HG03135 (cell line): ENCODE measurements around the gene NOL3.

ENCODE experiments used
- ATAC-seq: cut with Tn5 transposase; IDR thresholded peaks from one replicate; pipeline ENCODE4 v1.9.1; 2021; ENCODE audit warnings: mild to moderate bottlenecking, moderate library complexity; ENCODE audit not compliant: unreplicated experiment

NOL3 gene

DNA sequence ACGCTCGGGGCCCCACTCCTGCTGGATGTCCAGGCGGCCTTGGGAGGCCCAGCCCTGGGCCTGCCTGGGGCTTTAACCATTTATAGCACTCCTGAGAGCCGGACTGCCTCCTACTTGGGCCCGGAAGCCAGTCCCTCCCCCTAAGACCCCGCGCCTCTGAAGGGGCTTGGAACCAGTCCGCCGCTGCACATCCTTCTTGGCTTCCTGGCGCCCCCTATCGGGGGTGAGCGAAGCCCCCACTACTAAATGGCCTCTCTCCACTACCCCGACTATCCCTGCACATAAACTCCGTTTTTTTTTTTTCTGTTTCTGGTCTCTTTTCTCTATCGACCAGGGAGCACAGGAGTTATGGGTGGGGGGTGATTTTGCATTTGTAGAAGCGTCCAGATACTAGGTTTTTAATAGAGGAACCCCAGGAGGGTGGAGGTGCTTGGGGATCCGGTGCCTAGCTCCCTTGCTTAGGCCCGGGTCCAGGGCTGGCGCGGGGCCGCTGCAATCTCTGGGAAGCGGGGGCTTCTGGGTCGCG is 633 bp upstream of the NOL3 start:
- no peak for ATAC-seq

DNA sequence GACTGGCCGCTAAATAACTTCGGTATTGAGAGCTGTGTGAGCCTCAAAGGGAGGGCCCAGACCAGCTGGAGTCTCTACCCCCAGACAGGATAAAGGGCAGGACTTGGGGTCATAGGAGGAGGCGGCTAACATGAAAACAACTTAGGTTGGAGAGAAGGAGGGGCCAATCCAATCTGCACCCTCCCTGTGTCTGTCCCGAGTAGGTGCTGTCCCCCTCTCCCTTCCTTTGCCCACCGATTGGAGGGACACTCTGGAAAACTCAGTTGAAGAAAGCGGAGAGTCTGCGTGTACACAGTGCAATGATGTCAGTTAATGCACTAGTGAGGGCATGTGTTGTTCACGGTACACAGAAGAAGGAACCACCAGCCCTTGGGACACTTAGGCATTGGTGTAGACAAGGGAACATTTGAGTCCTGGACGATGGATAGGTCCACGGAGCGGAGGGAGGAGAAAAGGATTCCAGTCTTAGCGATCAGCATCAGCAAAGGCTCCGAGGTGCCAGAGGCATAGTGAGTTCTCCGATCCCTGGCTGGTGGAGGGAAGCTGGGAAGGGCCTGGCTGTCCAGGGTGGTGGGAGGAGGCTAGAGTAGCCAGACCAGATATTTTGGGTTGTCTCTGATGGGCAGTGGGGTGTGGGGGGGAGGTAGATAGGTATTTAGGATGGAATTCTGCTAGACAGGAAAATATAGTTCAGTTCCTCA is 761 bp downstream of the NOL3 start:
- ATAC-seq = peak; percentile 20

GRCh38 chr16:67173323-67173722 is 3.0 kb downstream of the NOL3 start:
- ATAC-seq = no peak

- ATAC-seq = no peak
Measured at GRCh38 chr16:67173808-67174705, 3.7 kb downstream of the NOL3 start.

DNA sequence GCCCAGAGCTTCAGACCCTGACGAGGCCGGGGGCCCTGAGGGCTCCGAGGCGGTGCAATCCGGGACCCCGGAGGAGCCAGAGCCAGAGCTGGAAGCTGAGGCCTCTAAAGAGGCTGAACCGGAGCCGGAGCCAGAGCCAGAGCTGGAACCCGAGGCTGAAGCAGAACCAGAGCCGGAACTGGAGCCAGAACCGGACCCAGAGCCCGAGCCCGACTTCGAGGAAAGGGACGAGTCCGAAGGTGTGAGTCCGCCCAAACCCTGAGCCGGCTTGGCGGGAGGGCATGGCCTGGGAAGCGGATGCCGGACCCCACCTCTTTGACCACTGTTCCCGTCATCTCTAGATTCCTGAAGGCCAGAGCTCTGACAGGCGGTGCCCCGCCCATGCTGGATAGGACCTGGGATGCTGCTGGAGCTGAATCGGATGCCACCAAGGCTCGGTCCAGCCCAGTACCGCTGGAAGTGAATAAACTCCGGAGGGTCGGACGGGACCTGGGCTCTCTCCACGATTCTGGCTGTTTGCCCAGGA is 4.4 kb downstream of the NOL3 start:
- no peak for ATAC-seq

DNA sequence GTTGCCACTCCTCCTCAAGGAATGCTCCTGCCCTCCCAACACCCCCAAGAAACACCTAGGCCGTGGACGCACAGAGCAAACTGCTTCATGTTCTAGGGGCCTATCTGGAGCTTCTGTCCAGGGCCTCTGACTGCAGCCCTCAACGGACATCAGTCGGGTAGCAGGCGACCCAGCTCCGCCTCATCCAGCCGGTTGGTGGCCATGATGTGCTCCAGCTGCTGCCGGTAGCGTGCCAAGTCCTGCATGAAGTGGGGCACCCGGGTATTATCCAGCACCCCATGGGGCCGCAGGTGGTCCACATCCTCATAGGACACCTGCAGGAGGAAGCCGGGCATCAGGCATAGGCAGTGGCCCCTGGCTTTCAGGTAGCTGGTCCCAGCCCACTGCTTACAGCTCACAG is 6.3 kb downstream of the NOL3 start:
- no peak for ATAC-seq

DNA sequence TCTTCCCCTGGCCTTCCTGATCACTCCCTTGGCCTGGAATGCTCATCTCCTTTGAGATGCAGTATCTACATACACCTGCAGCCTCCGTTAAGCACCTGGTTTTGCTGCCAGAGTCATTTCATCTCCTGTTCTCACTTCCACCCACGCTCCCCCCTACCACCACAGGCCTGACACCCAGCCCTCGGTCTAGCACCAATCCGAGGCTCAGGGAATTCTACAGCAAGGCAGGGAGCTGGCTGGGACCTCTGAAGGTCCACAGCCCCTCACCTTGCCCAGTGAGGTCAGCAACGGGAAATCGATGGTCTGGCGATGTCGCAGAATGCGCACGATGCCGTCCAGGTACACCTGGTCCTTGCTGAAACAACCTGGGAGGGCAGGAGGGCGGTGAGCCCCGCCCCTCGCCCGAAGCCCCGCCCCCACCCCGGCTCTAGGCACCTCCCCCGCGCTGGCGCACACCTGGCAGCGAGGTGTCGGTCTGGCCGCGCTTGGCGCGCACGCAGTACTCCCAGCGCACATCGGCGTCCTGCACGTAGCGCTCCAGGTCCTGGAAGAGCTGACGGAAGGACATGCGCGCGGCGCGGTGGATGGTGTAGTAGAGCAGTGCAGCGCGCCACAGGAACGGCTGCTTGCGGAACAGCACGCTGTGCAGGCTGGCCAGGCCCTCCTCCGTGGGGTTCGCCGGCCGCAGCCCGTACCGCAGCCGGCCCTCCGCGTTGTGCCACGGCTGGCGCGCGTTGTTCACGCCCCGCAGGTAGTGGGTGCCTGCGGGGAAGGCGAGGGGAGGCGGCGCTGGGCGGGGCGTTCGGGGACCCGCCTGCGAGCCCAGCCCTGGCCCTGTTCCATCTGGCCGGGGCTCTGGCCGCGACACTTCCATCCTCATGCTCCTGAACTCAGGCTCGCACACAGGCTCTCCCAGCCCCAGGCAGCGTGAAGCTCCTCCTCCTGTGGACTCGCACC is 7.7 kb downstream of the NOL3 start:
- no peak for ATAC-seq

DNA sequence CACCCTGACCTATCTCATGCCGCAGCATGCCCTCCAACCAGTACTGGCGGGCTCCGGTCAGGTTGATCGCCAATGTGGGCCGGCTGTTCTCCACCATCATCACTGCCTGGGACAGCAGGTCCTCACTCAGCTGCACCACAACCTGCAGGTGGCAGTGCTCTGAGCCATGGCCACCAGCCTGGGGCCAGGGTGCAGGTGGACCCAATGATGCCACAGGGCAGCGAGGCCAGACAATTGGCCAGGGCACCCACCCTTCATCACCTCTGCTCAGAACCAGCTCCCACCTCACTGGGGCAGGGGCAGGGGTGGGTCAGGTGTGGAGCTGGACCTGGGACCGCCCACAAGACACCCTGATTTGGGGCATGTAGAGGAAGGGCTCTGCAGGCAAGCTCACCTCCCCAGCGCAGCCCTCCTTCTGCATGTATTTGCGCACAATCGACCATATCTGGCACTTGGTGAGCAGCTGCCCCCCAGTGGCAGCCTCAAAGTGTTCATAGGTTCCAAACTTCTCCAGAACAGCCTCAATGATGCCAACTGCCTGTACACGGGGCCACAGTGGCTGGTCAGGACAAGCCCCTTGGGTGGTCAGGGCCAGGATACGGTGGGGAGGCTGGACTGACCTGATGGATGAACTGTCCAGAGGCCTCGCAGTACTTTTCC is 9.2 kb downstream of the NOL3 start:
- ATAC-seq = no peak

DNA sequence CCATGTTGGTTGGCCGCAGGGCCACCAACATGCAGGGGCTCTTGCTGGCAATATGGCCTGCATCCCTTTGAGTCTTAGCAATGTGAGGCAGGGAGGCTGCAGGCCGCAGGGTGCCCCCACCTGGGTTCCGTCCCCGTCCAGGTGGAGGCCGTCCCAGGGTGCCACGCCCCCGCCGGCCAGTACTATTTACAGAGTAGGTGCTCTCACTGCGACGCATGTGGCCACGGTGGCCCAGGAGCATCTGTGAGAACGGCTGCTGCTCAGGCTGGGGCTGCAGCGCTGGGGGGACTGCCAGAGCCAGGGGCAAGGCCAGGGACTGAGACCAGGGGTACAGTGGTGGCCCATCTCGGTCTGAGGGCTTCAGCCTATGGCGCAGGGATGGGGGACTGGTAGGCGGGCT is 9.8 kb downstream of the NOL3 start:
- ATAC-seq = no peak

DNA sequence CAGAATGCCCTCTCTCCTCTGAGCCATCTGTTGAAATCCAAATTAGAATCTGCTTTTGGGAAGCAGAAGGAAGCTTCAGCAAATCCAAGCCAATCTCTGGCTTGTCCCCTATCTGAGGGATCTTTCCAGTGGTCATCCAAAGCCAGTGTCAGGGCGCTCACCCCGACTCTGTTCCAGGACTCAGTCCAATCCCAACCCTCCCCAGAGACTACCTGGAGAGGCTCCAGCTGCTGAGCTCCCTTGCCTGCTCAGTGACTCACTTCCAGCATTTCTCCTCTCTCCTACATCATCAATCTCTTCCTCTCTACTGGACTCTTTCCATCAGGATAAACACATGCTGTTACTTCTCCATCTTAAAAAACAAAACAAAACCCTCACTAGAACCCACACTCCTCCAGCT is 11.0 kb downstream of the NOL3 start:
- ATAC-seq = no peak

GRCh38 chr16:67182288-67182687 is 11.9 kb downstream of the NOL3 start:
- ATAC-seq = no peak

DNA sequence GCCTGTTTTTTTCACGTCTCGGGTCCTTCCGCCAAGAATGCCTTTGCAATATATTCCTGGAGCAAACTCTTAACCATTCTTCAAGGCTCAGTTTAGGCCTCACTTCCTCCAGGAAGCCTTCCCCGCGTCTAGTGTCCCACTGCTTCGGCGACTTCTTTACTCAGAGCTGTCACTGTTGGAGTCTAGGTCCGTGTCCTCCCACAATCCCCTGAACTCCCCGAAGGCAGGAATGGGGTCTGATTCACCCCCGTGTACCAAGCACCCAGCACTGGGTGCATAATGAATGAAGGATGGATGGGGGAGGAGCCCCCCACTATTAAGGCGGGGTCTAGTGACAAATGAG is 12.9 kb downstream of the NOL3 start:
- ATAC-seq = no peak

DNA sequence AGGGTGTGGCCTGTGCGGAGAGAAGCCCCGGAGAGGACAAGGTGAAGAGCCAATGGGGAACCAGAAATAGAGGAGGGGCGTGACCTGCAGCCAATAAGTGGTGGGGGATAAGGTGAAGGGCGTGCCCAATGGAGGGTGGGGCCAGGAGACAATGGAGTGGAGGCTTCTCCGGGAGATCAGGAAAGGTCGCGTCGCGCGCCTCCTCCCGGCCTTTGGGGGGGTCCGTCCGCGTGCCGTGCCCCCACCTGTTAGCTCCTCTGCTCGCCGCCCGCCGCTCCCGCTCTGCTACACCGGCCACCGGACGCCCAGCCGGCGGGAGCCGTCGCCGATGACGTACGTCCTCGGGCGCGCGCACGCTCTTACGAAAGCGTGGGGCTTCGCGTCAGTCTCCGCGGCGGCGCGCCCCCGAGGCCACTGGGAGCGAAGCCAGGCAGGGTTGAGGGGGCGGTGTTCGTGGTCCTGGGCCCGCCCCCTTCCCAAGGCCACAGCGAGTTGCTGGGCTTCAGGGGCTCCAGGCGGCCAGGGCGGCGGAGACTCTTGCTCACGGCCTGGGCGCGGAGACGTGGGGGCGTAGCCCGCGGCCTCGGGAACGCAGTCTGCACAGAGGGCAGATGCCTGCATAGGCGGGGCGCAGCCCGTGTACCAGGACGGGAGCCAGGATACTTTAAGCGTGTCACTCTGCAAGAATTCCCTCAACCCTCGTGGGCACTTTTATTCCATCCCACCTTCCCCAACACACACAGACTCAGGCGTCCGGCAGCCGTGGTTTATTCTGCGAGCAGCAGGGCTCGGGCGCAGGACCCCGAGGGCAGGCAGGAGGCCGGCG is 13.5 kb downstream of the NOL3 start, which contains the start of gene MATCAP1:
TSS of gene MATCAP1 (minus strand) at position 337 of the 826 bp plus-strand sequence. CDS start 3,353 bp downstream, outside the sequence.
- ATAC-seq = peak; percentile 86

DNA sequence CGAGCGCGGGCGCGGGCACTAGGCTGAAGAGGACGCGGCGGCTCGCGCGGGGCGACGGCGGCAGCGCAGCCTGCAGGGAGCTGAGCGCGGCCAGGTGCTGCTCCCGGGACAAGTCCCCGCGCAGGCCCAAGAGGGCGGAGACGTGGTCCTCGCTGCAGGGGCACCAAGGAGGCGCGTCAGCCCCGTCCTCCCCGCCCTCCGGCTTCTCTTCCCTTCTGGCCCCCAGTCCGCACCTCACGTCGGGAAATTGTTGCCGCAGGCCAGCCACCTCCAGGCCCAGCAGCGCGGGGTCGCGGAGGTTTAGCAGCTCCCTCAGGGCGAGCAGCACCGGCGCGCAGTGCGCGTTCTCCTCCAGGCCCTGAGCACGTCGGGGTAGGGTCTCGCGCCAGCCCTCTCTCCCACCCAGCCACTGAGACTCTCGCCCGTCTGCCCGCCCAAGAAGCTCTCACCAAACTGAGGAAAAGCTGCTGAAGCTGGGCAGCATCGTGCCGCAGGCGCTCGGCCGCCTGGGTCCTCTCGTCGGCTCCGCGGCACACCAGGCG is 14.2 kb downstream of the NOL3 start:
- peak; percentile 8 for ATAC-seq

DNA sequence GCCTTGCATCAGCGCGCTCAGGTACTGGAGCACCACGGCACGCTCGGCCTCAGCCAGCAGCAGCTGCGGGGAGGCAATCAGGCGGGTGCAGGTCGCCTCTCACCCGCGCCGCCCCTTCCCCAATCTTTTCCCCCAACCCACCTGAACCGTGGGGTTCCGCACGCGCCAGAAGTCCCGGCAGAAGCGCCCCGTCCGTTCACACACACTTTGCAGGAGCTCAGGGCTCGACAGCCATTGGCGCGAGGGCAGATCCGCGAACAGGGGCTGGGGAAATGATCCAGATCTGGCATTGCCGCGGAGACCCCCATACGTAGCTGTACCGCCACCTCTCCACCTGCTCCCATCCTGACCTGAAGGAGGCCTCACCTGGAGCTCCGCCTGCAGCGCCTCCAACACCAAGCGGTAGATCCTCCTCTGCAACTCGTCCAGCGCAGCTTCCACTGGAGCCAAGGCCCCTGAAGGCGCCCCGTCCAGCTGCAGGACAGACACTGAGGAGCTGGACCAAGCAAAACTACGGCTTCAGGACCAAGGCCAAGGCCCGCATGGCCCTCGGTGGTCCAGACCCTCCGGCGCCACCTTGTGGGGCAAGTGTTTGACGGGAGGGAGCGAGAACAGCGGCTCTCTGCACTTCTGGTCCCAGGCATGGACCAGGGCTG is 14.8 kb downstream of the NOL3 start:
- ATAC-seq = no peak

DNA sequence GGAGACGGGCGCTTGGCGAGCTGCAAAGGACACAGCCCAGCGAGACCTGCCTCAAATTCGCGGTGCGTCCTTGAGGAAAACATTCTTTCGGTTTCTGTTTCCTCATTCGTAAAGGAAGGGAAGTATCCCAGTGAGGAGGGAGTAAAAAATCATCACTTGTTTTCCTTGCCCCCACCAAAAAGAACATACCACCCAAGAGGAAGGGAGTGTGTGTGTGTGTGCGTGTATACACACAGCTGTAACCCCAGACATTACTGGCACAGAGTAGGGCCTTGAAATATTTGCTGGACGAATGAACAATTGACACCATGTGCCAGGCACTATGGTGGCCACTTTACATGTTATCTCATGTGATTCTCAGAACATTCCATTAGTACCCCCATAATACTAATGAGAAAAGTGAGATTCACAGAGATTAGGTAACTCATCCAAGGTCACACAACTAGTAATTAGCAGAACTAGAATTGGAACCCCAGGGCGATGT is 15.4 kb downstream of the NOL3 start:
- no peak for ATAC-seq

DNA sequence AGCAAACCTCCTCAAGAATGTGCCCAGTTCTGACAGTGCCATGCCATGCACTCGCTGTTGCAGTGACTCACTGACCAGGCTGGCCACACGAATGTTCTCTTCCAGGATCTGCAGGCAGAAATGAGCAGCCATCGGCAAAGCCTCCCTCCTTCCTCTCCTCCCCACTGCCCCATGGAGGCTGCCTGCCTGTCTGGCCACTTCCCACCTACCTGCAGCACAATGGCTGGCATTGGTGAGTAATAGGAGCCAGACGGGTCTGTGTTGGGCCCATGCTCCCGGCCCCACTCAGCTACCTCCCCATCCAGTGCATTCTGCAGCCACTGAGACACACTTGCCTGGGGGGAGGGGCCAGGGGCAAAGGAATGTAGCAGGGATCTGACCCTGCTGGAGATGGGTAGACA is 16.2 kb downstream of the NOL3 start:
- ATAC-seq = no peak

- no peak for ATAC-seq
Measured at GRCh38 chr16:67187175-67187890, 17.0 kb downstream of the NOL3 start.
